HEK293 (cell line): ENCODE data around the gene CDK5R2.

Source experiments
- BCL11B ChIP-seq: fragments of 450-650 bp; formaldehyde crosslinking; IDR thresholded peaks from 2 replicates; pipeline ENCODE4 v1.5.1; 2016; ENCODE audit warnings: low read depth, missing biosample characterization, missing genetic modification characterization
- HOXA7 ChIP-seq: sonication (generic); formaldehyde crosslinking; IDR thresholded peaks from 2 replicates; pipeline ENCODE4 v1.8.1; 2022; ENCODE audit warnings: missing genetic modification reagents, borderline replicate concordance
- KLF1 ChIP-seq: fragments of 450-650 bp; formaldehyde crosslinking; IDR thresholded peaks from 2 replicates; pipeline ENCODE4 v1.5.1; 2016; ENCODE audit warnings: missing biosample characterization, missing genetic modification characterization
- KLF17 ChIP-seq: fragments of 450-650 bp; formaldehyde crosslinking; IDR thresholded peaks from 2 replicates; pipeline ENCODE4 v1.5.1; 2016; ENCODE audit warnings: missing biosample characterization, missing genetic modification characterization
- KLF9 ChIP-seq: fragments of 450-650 bp; formaldehyde crosslinking; IDR thresholded peaks from 2 replicates; pipeline ENCODE4 v1.5.1; 2016; ENCODE audit warnings: missing biosample characterization, missing genetic modification characterization, low read depth
- MYNN ChIP-seq: fragments of 450-650 bp; formaldehyde crosslinking; IDR thresholded peaks from 2 replicates; pipeline ENCODE4 v1.5.1; 2016; ENCODE audit warnings: missing biosample characterization, missing genetic modification characterization, borderline replicate concordance
- PBX3 ChIP-seq: sonication (generic); formaldehyde crosslinking; IDR thresholded peaks from 2 replicates; pipeline ENCODE4 v1.8.1; 2022; ENCODE audit warnings: mild to moderate bottlenecking, moderate library complexity, missing genetic modification reagents
- REST ChIP-seq: fragments of 450-650 bp; formaldehyde crosslinking; IDR thresholded peaks from 2 replicates; pipeline ENCODE4 v1.5.1; 2016; ENCODE audit warnings: missing biosample characterization, missing genetic modification characterization
- TRIM28 ChIP-seq: IDR thresholded peaks from 2 replicates; pipeline ENCODE4 v1.6.1; 2011; ENCODE audit warnings: low read length, control low read depth, borderline replicate concordance
- ZBTB21 ChIP-seq: fragments of 450-650 bp; formaldehyde crosslinking; IDR thresholded peaks from 2 replicates; pipeline ENCODE4 v1.5.1; 2017; ENCODE audit warnings: missing biosample characterization, missing genetic modification characterization
- ZBTB48 ChIP-seq: fragments of 450-650 bp; formaldehyde crosslinking; IDR thresholded peaks from 2 replicates; pipeline ENCODE4 v1.5.1; 2016; ENCODE audit warnings: missing biosample characterization, missing genetic modification characterization
- ZNF10 ChIP-seq: fragments of 450-650 bp; formaldehyde crosslinking; IDR thresholded peaks from 2 replicates; pipeline ENCODE4 v1.5.1; 2017; ENCODE audit warnings: missing biosample characterization, missing genetic modification characterization
- ZNF138 ChIP-seq: fragments of 450-650 bp; formaldehyde crosslinking; IDR thresholded peaks from 2 replicates; pipeline ENCODE4 v1.5.1; 2016; ENCODE audit warnings: missing biosample characterization, missing genetic modification characterization, borderline replicate concordance
- ZNF19 ChIP-seq: fragments of 450-650 bp; formaldehyde crosslinking; IDR thresholded peaks from 2 replicates; pipeline ENCODE4; 2016; ENCODE audit warnings: missing biosample characterization, missing genetic modification characterization, low read depth
- ZNF214 ChIP-seq: fragments of 450-650 bp; formaldehyde crosslinking; IDR thresholded peaks from 2 replicates; pipeline ENCODE4 v1.5.1; 2017; ENCODE audit warnings: missing biosample characterization, mild to moderate bottlenecking, missing genetic modification characterization, borderline replicate concordance
- ZNF26 ChIP-seq: fragments of 450-650 bp; formaldehyde crosslinking; IDR thresholded peaks from 2 replicates; pipeline ENCODE4 v1.5.1; 2016; ENCODE audit warnings: missing biosample characterization, missing genetic modification characterization
- ZNF335 ChIP-seq: fragments of 450-650 bp; formaldehyde crosslinking; conservative IDR thresholded peaks from 2 replicates; pipeline ENCODE4 v1.5.1; 2016; ENCODE audit warnings: missing biosample characterization, missing genetic modification characterization
- ZNF341 ChIP-seq: fragments of 450-650 bp; formaldehyde crosslinking; IDR thresholded peaks from 2 replicates; pipeline ENCODE4; 2016; ENCODE audit warnings: low read depth, missing biosample characterization, missing genetic modification characterization
- ZNF423 ChIP-seq: fragments of 450-650 bp; formaldehyde crosslinking; IDR thresholded peaks from 2 replicates; pipeline ENCODE4 v1.5.1; 2016; ENCODE audit warnings: missing biosample characterization, missing genetic modification characterization
- ZNF449 ChIP-seq: fragments of 450-650 bp; formaldehyde crosslinking; IDR thresholded peaks from 2 replicates; pipeline ENCODE4 v1.5.1; 2017; ENCODE audit warnings: missing biosample characterization, mild to moderate bottlenecking, missing genetic modification characterization, moderate library complexity
- ZNF530 ChIP-seq: fragments of 450-650 bp; formaldehyde crosslinking; IDR thresholded peaks from 2 replicates; pipeline ENCODE4 v1.5.1; 2016; ENCODE audit warnings: low read depth, missing biosample characterization, missing genetic modification characterization
- ZNF692 ChIP-seq: fragments of 450-650 bp; formaldehyde crosslinking; IDR thresholded peaks from 2 replicates; pipeline ENCODE4 v1.5.1; 2016; ENCODE audit warnings: missing biosample characterization, missing genetic modification characterization
- ZNF768 ChIP-seq: fragments of 450-650 bp; formaldehyde crosslinking; IDR thresholded peaks from 2 replicates; pipeline ENCODE4 v1.5.1; 2018; ENCODE audit warnings: missing biosample characterization, mild to moderate bottlenecking, missing genetic modification characterization

The CDK5R2 gene

GRCh38 chr2:218995972-218996711 is 36.7 kb downstream of the CDK5R2 start (continued):
- TF ChIP-seq ZNF768 (tag by site-specific recombination) = no peak
- TF ChIP-seq KLF1 = peak; percentile 55
- TF ChIP-seq ZNF138 (tag by site-specific recombination) = no peak
- no peak for TF ChIP-seq ZNF10
- TF ChIP-seq PBX3 (CRISPR knock-in tag) = no peak
- TF ChIP-seq ZNF335 (tag by site-specific recombination) = peak; percentile 67
- TF ChIP-seq ZNF530 (tag by site-specific recombination) = no peak
- peak; percentile 58; the same call in 1 of the 2 replicates for TF ChIP-seq ZNF692 (tag by site-specific recombination)
- no peak for TF ChIP-seq HOXA7
- TF ChIP-seq ZNF423 (tag by site-specific recombination) = no peak
- no peak for TF ChIP-seq ZNF26 (tag by site-specific recombination)
- no peak for TF ChIP-seq ZNF19 (tag by site-specific recombination)
- TF ChIP-seq KLF9 (tag by site-specific recombination) = peak; percentile 70; the same call in 1 of the 2 replicates
- 0 out of 2 replicates have a peak, but pooled peaks have one; percentile 19 for TF ChIP-seq ZBTB21
- TF ChIP-seq ZBTB48 = peak; percentile 27; the same call in 1 of the 2 replicates
- TF ChIP-seq KLF17 = 0 out of 2 replicates have a peak, but pooled peaks have one; percentile 16
- TF ChIP-seq ZNF214 (tag by site-specific recombination) = no peak
- 0 out of 2 replicates have a peak, but pooled peaks have one; percentile 19 for TF ChIP-seq REST
- no peak for TF ChIP-seq ZNF449 (tag by site-specific recombination)
- no peak for TF ChIP-seq MYNN (tag by site-specific recombination)
- TF ChIP-seq ZNF341 (tag by site-specific recombination) = peak; percentile 73
- 0 out of 2 replicates have a peak, but pooled peaks have one; percentile 36 for TF ChIP-seq BCL11B (tag by site-specific recombination)
- no peak for TF ChIP-seq TRIM28
